PC-3 (cell line): ENCODE data around the gene HDAC4. TPM values are rescaled to one million over a fixed set of nuclear protein-coding genes. Genes with fewer than 3 reads are reported as not detected.

Source experiments
- ATAC-seq: fragments of 200-7000 bp; cut with Tn5 transposase; 2 replicates; pipeline ENCODE4 v1.9.1; 2020; ENCODE audit warnings: mild to moderate bottlenecking, moderate library complexity
- BruUV-seq: library from RNA; stranded (reverse); fragments of 400-500 nt; replicated peaks from 2 replicates; lab custom pipeline; 2021; lab: Mats Ljungman, UMichigan
- CTCF ChIA-PET: fragments of 300-600 bp; sonication (Branson Sonifier 250); formaldehyde crosslinking; loops from one replicate; lab custom pipeline; 2022; ENCODE audit warnings: antibody characterized with exemption; lab: Charles Lee
- POLR2A ChIA-PET: fragments of 300-600 bp; sonication (Branson Sonifier 250); formaldehyde crosslinking; loops from one replicate; lab custom pipeline; 2022; ENCODE audit warnings: antibody characterized with exemption; ENCODE audit not compliant: unreplicated experiment; lab: Charles Lee
- DNase-seq: peaks from one replicate; pipeline ENCODE4 v3.0.0-alpha.2; 2015
- H2AFZ ChIP-seq: fragments of 300-600 bp; sonication (generic); 2 replicates; pipeline ENCODE4 v1.6.0; 2016; ENCODE audit warnings: antibody characterized with exemption, low read length
- H3F3A ChIP-seq: fragments of 300-600 bp; sonication (generic); one replicate; pipeline ENCODE4 v1.6.0; 2017; ENCODE audit warnings: antibody characterized with exemption, low read length, control low read depth, mild to moderate bottlenecking; ENCODE audit not compliant: unreplicated experiment
- H3K27ac ChIP-seq: fragments of 300-600 bp; sonication (generic); 2 replicates; pipeline ENCODE4 v1.5.1; 2016; ENCODE audit warnings: mild to moderate bottlenecking, low read length
- H3K27me3 ChIP-seq: fragments of 300-600 bp; sonication (generic); 2 replicates; pipeline ENCODE4 v1.6.1; 2016; ENCODE audit warnings: low read length, mixed read lengths
- H3K36me3 ChIP-seq: fragments of 300-600 bp; sonication (generic); 2 replicates; pipeline ENCODE4 v1.6.1; 2016; ENCODE audit warnings: low read depth, mixed run types, low read length, mixed read lengths
- H3K4me1 ChIP-seq: fragments of 300-600 bp; sonication (generic); 2 replicates; pipeline ENCODE4 v1.5.1; 2016; ENCODE audit warnings: low read length; ENCODE audit not compliant: insufficient read depth
- H3K4me2 ChIP-seq: fragments of 300-600 bp; sonication (generic); 2 replicates; pipeline ENCODE4 v1.6.0; 2016; ENCODE audit warnings: low read length
- H3K4me3 ChIP-seq: fragments of 300-600 bp; sonication (generic); 2 replicates; pipeline ENCODE4 v1.5.1; 2016; ENCODE audit warnings: mild to moderate bottlenecking, low read length, mixed read lengths
- H3K79me2 ChIP-seq: fragments of 300-600 bp; sonication (generic); 2 replicates; pipeline ENCODE4 v1.6.1; 2017; ENCODE audit warnings: low read length, mixed read lengths
- H3K9ac ChIP-seq: fragments of 300-600 bp; sonication (generic); 2 replicates; pipeline ENCODE4 v1.6.0; 2016; ENCODE audit warnings: mild to moderate bottlenecking, low read length
- H3K9me2 ChIP-seq: fragments of 300-600 bp; sonication (generic); replicated peaks from 2 replicates; pipeline ENCODE4 v1.6.1; 2016; ENCODE audit warnings: mixed run types, low read length, mixed read lengths
- H3K9me3 ChIP-seq: fragments of 300-600 bp; sonication (generic); 2 replicates; pipeline ENCODE4 v1.6.1; 2016; ENCODE audit warnings: low read length, mixed read lengths
- H4K20me1 ChIP-seq: fragments of 300-600 bp; sonication (generic); 2 replicates; pipeline ENCODE4 v1.6.1; 2016; ENCODE audit warnings: low read length, mixed read lengths
- CTCF ChIP-seq: fragments of 300-600 bp; sonication (generic); conservative IDR thresholded peaks from 2 replicates; pipeline ENCODE4 v1.5.1; 2017; ENCODE audit warnings: antibody characterized with exemption, low read depth, mild to moderate bottlenecking, low read length
- EZH2 ChIP-seq: fragments of 300-600 bp; sonication (generic); IDR thresholded peaks from one replicate; pipeline ENCODE4 v1.6.1; 2017; ENCODE audit warnings: antibody characterized with exemption, mild to moderate bottlenecking, low read length; ENCODE audit not compliant: unreplicated experiment
- EZH2phosphoT487 ChIP-seq: fragments of 300-600 bp; sonication (generic); IDR thresholded peaks from 2 replicates; pipeline ENCODE4 v1.6.1; 2018; ENCODE audit warnings: mild to moderate bottlenecking, antibody characterized with exemption, low read length, borderline replicate concordance
- intact Hi-C: fragments of 100-400 bp; cut with micrococcal nuclease; formaldehyde crosslinking; loops from 2 replicates; pipeline ENCODE4 v1.9.0; 2023
- total RNA-seq: library from RNA; depleted of rRNA; stranded (reverse); fragments of >200 nt; gene quantifications from 2 replicates; pipeline ENCODE4 v1.2.3, GENCODE V29; 2014

Gene HDAC4
- total RNA-seq, 1 experiment from 2014 or later = 8.5 TPM

- Histone ChIP-seq H3K4me2 (no peak overlapping the region), H3K4me1 (no peaks in the 10 kb centered on the region), H3K36me3 (no peaks in the 10 kb centered on the region), H3K9me3 (no peaks in the 10 kb centered on the region), H3K27ac (no peak overlapping the region), H3K4me3 (no peak overlapping the region), H4K20me1 (no peaks in the 10 kb centered on the region), H3K9me2 (no peaks in the 10 kb centered on the region), H2AFZ (no peak overlapping the region), H3K27me3 (no peaks in the 10 kb centered on the region), H3K9ac (no peak overlapping the region), H3K79me2 (no peaks in the 10 kb centered on the region), H3F3A (no peaks in the 10 kb centered on the region)
- ChIA-PET POLR2A (no interaction called here), CTCF (no interaction called here)
- intact Hi-C loops = no loop called here
- DNase-seq = no peak
- ATAC-seq = no peak
- no TSS peak for BruUV-seq
- TF ChIP-seq CTCF (no peak), EZH2phosphoT487 (no peak), EZH2 (no peak)
Observed at GRCh38 chr2:239348563-239349452, 52.0 kb downstream of the HDAC4 start.

GRCh38 chr2:239346676-239347075 is 54.1 kb downstream of the HDAC4 start:
- Histone ChIP-seq H4K20me1 (no peaks in the 10 kb centered on the region), H3F3A (no peaks in the 10 kb centered on the region), H3K4me3 (no peak overlapping the region), H3K36me3 (no peaks in the 10 kb centered on the region), H3K79me2 (no peaks in the 10 kb centered on the region), H3K27ac (no peak overlapping the region), H3K9me2 (no peaks in the 10 kb centered on the region), H3K27me3 (no peaks in the 10 kb centered on the region), H3K4me1 (no peaks in the 10 kb centered on the region), H3K4me2 (no peak overlapping the region), H3K9ac (no peak overlapping the region), H2AFZ (no peak overlapping the region), H3K9me3 (no peaks in the 10 kb centered on the region)
- no TSS peak for BruUV-seq
- intact Hi-C loops = no loop called here
- DNase-seq (no peak), ATAC-seq (no peak)
- TF ChIP-seq CTCF (no peak), EZH2 (no peak), EZH2phosphoT487 (no peak)
- ChIA-PET CTCF (interaction anchor here (0.7 kb wide), 1 partner anchor 11 kb away, joined by 3 read pairs; no protein-coding TSS in a partner anchor), POLR2A (no interaction called here)

GRCh38 chr2:239345251-239345650 is 55.6 kb downstream of the HDAC4 start:
- H3K27me3 ChIP-seq = no peaks in the 10 kb centered on the region

More at GRCh38 chr2:239345251-239345650, 55.6 kb downstream of the HDAC4 start:
- H2AFZ ChIP-seq = no peak overlapping the region
- ATAC-seq = no peak
- no peaks in the 10 kb centered on the region for H3K4me1 ChIP-seq
- 0 out of 2 replicates have a peak, but pooled peaks cover 6% of the 10 kb centered on the region for H3K79me2 ChIP-seq
- H3K9me2 ChIP-seq = no peaks in the 10 kb centered on the region
- H3K4me3 ChIP-seq = no peak overlapping the region
- intact Hi-C loops = no loop called here
- ChIA-PET CTCF (no interaction called here), POLR2A (no interaction called here)
- no TSS peak for BruUV-seq
- H3F3A ChIP-seq = no peaks in the 10 kb centered on the region
- H4K20me1 ChIP-seq = no peaks in the 10 kb centered on the region
- no peak overlapping the region for H3K9ac ChIP-seq
- no peak for TF ChIP-seq EZH2phosphoT487
- no peak for TF ChIP-seq CTCF
- no peak for TF ChIP-seq EZH2
- DNase-seq = no peak
- H3K27ac ChIP-seq = no peak overlapping the region
- no peak overlapping the region for H3K4me2 ChIP-seq
- no peaks in the 10 kb centered on the region for H3K36me3 ChIP-seq
- H3K9me3 ChIP-seq = no peaks in the 10 kb centered on the region
